HFF-Myc (cell line): ENCODE measurements around the gene PRKAG2.
"Not testable (repeated sequence)": the region's sequence is repeated elsewhere in the genome, so short reads cannot be mapped to it uniquely, and the experiment has no call there.

Experiments
- DNase-seq: peaks from one replicate; pipeline ENCODE4 v3.0.0-alpha.2; 2011; ENCODE audit warnings: low read depth; ENCODE audit errors: extremely low read depth
- H3K4me3 ChIP-seq: replicated peaks from 2 replicates; pipeline ENCODE4 v1.5.1; 2011; ENCODE audit warnings: low read depth, mild to moderate bottlenecking, control low read depth, low read length
- CTCF ChIP-seq: IDR thresholded peaks from 2 replicates; pipeline ENCODE4 v1.5.1; 2012; ENCODE audit warnings: mild to moderate bottlenecking, low read depth, low read length, control low read depth; ENCODE audit errors: missing control alignments

PRKAG2 gene

DNA sequence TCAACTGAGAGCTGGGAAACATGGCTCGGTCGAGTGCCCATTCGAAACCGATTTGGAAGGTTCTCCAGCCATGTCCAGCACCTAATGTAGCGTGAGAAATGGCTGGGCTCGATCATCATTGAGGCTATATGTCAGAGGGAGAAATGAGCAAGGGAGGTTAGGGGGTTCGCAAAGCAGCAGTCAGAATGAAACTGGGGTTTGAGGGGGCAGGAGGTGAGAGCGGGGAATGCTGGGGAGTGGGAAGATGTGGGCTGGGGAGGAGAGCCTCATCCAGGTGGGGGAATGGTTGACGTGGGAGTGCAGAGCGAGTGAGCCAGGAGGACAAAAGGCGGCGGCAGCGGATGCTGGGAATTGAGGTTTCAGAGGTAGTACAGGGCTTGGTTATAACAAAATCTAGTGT lies 44.5 kb upstream of the PRKAG2 start:
- H3K4me3 ChIP-seq: no peak overlapping the region
- TF ChIP-seq CTCF: no peak
- DNase-seq: no peak

DNA sequence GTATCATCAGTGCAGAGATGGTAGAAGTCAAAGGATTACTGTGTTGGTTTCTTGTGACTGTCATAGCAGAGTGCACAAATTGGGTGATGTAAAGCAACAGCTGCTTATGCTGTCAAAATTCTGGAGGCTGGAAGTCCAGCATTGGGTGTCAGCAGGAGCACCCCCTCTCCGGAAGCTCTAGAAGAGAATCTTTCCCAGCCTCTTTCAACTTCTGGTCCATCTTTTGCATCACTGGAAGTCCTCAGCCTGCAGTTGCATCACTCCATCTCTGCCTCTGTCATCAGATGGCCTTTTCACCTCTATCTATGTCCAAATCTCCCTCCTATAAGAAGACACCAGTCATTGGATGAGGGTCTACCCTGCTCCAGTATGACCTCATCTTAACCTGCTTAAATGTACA lies 43.6 kb upstream of the PRKAG2 start:
- H3K4me3 ChIP-seq: no peak overlapping the region
- DNase-seq: no peak
- TF ChIP-seq CTCF: no peak

DNA sequence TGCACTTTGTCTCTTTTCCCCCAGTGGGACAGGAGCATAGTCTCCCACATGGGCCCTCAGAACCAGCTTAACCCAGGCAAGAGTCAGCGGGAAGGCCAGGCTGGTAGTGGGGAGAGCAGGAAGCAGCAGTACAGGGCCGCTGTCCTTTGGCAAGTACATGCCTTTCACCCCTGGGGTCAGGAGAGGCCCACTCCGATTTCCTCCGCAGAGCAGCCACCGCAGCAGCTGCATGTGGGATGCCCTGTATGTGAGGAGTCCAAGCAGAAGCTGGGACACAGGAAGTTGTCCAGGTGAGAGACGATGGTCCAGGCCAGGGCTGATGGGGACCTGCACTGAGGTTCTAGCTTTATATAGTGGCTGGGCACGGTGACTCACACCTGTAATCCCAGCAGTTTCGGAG lies 42.7 kb upstream of the PRKAG2 start:
- TF ChIP-seq CTCF: no peak
- H3K4me3 ChIP-seq: no peak overlapping the region
- no peak for DNase-seq

- H3K4me3 ChIP-seq: no peak overlapping the region
- TF ChIP-seq CTCF: no peak
Measured at GRCh38 chr7:151918510-151918843, 41.6 kb upstream of the PRKAG2 start.

DNA sequence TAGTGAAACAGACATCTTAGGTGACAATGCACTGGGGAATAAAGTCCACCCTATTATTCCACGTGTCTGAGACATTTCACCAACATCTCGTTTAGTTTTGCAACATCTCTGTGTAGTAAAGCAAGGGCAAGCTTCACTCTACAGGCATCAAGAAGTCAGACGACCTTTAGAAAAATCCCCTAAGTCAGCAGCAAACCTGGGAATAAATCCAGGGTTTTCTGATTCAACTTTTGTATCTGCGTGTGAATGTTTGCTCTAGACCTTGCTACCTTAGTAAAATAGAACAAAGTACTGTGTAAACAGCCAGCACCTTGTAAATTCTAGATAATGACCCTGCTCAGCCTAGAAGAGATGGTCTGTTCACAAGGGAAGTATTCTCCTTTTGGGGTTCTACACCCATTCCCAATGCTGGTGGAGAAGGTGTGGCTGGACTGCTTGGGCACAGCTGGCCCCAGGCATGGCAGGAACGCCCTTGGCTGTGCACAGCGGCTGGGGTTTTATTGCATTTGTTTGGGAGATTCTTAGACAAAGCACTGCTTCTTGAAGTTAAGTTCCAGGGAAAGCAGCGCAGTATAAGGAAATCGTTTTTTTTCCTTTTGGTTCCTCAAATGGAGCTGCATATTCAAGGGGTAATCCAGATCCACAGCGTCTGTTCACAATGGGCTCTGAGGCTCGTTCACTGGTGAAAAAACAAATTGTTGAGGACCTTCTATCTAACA lies 41.0 kb upstream of the PRKAG2 start:
- no peak for DNase-seq
- no peak overlapping the region for H3K4me3 ChIP-seq
- TF ChIP-seq CTCF: no peak

More at GRCh38 chr7:151918510-151918843, 41.6 kb upstream of the PRKAG2 start:
- no peak for DNase-seq

- no peak for DNase-seq
- no peak overlapping the region for H3K4me3 ChIP-seq
- no peak for TF ChIP-seq CTCF
Measured at GRCh38 chr7:151914051-151914450, 37.1 kb upstream of the PRKAG2 start.

DNA sequence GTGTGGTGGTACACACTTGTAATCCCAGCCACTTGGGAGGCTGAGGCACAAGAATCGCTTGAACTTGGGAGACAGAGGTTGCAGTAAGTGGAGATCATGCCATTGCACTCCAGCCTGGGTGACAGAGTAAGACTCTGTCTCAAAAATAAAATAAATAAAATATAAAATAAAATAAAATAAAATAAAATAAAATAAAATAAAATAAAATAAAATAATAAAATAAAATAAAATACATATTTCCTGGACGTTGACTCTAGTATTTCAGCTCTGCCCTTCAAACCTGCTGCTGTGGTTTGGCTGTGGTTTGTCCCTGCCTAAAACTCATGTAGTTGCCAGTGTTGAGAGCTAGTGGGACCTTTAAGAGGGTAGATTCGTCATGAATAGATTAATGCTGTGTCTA lies 33.7 kb upstream of the PRKAG2 start:
- DNase-seq, H3K4me3 ChIP-seq: not testable (repeated sequence)

- H3K4me3 ChIP-seq, DNase-seq: not testable (repeated sequence)
Measured at GRCh38 chr7:151907115-151907514, 30.2 kb upstream of the PRKAG2 start.
